ENCODE results near the gene FRK.
"Not testable (repeated sequence)": the region's sequence is repeated elsewhere in the genome, so short reads cannot be mapped to it uniquely, and the experiment has no call there.

The FRK gene

GRCh38 chr6:116060572-116061283, at the start of gene FRK:
Gene FRK, minus strand, starts transcription at chr6:116060891. Its CDS starts 580 bp downstream, at chr6:116060311.
- no peak within 1 kb of the TSS for H3K4me3 Mint-ChIP-seq
- H3K4me1 Mint-ChIP-seq, result no peaks in the 10 kb centered on the region
- H3K9me3 Mint-ChIP-seq, result no peaks in the 10 kb centered on the region
- H3K27ac Mint-ChIP-seq, result no peak within 1 kb of the TSS
- H3K27me3 Mint-ChIP-seq, result peaks cover 4% of the 10 kb centered on the region
- H3K36me3 Mint-ChIP-seq, result no peaks in the 10 kb centered on the region

DNA sequence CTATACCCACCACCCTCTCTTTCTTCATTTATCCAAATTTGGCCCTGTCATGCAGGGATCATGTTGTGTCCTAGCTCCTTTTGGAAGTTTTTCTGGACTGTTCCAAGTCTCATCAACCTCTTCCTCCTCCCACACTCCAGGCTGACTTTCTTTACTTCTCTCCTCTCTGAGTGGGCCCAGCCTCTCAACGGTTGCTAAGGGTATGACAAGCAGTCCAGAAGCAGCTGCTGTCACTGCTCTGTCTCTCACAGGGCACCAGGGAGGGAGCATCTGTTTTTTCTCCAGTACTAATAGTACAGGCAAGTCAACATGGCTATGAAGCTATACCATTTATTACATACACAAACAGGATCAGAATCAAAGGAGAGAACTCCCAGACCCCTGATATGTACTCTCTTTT, 48.1 kb upstream of the FRK start:
- peaks cover 32% of the 10 kb centered on the region for H3K4me1 Mint-ChIP-seq
- H3K27me3 Mint-ChIP-seq, result no peaks in the 10 kb centered on the region
- peaks cover 30% of the 10 kb centered on the region for H3K36me3 Mint-ChIP-seq
- no peak overlapping the region for H3K4me3 Mint-ChIP-seq
- no peak overlapping the region for H3K27ac Mint-ChIP-seq
- H3K9me3 Mint-ChIP-seq, result no peaks in the 10 kb centered on the region

DNA sequence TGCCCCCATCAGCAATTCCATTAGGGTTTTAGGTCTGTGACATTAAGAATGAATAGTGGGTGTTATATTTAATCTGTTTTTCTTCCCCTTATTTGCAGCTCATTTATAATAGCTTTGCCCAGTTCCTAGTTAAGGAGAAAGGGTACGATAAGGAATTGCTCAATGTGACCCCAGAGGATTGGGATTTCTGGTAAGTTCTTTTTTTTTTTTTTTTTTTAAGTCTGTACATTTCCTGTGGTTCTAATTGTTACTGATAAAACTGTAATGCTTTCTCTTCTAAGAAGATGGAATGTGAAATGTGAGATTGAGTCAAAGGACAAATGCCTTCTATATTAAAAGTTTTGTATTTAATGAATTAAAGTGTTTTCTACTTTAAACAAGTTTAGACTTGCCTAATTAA, 45.5 kb upstream of the FRK start:
- H3K27ac Mint-ChIP-seq, result no peak overlapping the region
- no peaks in the 10 kb centered on the region for H3K9me3 Mint-ChIP-seq
- no peaks in the 10 kb centered on the region for H3K27me3 Mint-ChIP-seq
- H3K36me3 Mint-ChIP-seq, result peaks cover 16% of the 10 kb centered on the region
- H3K4me3 Mint-ChIP-seq, result no peak overlapping the region
- peaks cover 56% of the 10 kb centered on the region for H3K4me1 Mint-ChIP-seq

DNA sequence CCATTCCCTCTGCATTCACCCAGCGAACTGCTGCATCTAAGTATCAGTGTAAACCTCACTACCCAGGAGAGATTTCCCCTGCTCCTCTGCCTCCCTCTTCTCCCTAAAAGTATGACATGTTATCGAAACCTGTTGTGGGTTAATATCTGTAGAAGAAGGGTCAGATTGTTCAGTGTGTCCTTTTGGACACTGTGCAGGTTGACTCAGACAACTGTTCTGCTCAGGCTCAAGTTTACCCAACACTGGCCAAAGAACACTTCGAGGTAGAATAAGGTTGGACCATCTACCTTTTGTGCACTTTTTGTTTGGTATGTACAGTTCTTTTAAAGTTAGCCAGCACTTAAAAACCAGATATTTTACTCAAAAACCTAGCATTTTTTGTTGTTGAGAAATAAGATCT, 44.6 kb upstream of the FRK start:
- Mint-ChIP-seq H3K9me3 (no peaks in the 10 kb centered on the region), H3K36me3 (peaks cover 10% of the 10 kb centered on the region), H3K27me3 (no peaks in the 10 kb centered on the region), H3K4me3 (no peak overlapping the region), H3K27ac (no peak overlapping the region), H3K4me1 (peaks cover 61% of the 10 kb centered on the region)

DNA sequence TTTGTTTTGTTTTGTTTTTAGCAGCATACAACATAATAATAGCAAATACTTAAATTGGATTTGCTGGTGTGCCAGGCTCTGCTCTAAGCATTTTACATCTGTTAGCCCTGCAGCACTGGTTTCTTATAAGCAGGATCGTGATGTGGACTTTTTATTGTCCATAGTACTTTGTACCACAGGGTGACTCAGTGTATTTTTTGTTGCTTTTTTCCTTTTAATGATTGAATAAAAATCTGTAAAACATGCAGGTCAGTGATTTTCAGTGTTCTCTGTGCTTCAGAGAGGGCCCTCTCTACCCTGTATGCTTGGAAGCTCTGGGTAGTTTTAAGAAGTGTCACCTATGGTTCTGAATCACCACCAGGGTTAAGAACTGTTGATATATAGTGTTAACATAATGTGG, 43.9 kb upstream of the FRK start:
- Mint-ChIP-seq H3K4me1 (peaks cover 67% of the 10 kb centered on the region), H3K27ac (no peak overlapping the region), H3K4me3 (peak overlapping the region; percentile 24), H3K27me3 (no peaks in the 10 kb centered on the region), H3K36me3 (peaks cover 8% of the 10 kb centered on the region), H3K9me3 (no peaks in the 10 kb centered on the region)

DNA sequence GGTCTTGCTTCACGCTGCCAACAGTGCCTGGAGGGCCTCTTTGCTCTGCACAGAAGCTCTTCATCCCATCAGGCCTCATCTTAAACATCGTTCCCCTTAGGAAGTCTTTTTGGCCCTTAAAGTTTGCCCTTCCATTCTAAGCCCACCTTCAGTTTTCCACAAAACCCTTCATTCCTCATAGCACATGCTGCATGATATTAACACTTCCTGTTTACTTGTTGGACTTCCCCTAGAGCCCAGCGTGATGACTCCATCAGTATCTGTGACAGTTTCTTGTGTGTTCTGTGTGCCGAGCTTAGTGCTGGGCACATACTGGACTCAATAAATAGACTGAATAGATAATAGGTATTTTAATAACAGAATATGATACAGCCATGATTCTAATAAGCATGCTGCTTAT, 42.2 kb upstream of the FRK start:
- Mint-ChIP-seq H3K27me3 (no peaks in the 10 kb centered on the region), H3K4me1 (peaks cover 72% of the 10 kb centered on the region), H3K4me3 (peak overlapping the region; percentile 24), H3K36me3 (no peaks in the 10 kb centered on the region), H3K27ac (no peak overlapping the region), H3K9me3 (no peaks in the 10 kb centered on the region)

DNA sequence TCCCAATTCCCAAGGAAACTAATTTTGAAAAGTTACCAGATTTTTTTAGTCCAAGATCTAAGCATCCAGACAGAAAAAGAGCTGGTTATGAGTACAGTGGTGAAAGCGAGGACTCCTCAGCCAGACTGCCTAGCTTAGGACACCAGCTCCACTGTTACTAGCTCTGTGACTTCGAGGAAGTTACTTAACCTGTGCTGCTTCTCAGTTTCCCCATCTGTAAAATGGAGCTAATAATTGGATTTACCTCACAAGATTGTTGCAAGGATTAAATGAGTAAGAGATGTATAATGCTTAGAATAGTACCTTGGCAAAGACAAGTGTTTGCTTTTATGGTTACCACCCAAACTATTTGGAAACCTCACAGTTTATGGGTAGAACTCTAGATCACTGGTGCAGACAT, 41.1 kb upstream of the FRK start:
- Mint-ChIP-seq H3K27me3 (no peaks in the 10 kb centered on the region), H3K4me1 (peaks cover 72% of the 10 kb centered on the region), H3K4me3 (peak overlapping the region; percentile 95), H3K27ac (peak overlapping the region; percentile 81), H3K36me3 (no peaks in the 10 kb centered on the region), H3K9me3 (no peaks in the 10 kb centered on the region)

DNA sequence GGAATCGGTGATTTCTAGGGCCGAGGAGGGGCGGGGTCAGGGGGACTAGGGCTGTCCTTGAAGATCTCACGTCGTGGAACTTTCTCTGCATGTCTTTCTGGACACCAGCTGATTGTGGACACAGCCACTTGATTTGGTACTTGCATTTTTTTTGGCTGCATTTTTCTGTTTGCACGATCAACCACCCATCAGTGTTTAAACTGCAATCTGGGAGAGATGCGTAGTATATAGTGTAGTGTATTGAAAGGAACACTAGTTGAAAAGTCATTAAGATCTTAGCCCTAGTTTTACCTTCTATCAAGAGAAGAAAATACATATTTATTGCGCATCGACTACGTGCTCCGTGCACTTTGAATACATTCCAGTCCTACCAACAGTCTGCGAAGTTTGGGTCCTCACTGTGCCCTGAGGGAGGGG, 40.6 kb upstream of the FRK start:
- H3K36me3 Mint-ChIP-seq, result no peaks in the 10 kb centered on the region
- H3K4me3 Mint-ChIP-seq, result peak overlapping the region; percentile 95
- peaks cover 68% of the 10 kb centered on the region for H3K4me1 Mint-ChIP-seq
- H3K9me3 Mint-ChIP-seq, result no peaks in the 10 kb centered on the region
- H3K27me3 Mint-ChIP-seq, result no peaks in the 10 kb centered on the region
- peak overlapping the region; percentile 81 for H3K27ac Mint-ChIP-seq

DNA sequence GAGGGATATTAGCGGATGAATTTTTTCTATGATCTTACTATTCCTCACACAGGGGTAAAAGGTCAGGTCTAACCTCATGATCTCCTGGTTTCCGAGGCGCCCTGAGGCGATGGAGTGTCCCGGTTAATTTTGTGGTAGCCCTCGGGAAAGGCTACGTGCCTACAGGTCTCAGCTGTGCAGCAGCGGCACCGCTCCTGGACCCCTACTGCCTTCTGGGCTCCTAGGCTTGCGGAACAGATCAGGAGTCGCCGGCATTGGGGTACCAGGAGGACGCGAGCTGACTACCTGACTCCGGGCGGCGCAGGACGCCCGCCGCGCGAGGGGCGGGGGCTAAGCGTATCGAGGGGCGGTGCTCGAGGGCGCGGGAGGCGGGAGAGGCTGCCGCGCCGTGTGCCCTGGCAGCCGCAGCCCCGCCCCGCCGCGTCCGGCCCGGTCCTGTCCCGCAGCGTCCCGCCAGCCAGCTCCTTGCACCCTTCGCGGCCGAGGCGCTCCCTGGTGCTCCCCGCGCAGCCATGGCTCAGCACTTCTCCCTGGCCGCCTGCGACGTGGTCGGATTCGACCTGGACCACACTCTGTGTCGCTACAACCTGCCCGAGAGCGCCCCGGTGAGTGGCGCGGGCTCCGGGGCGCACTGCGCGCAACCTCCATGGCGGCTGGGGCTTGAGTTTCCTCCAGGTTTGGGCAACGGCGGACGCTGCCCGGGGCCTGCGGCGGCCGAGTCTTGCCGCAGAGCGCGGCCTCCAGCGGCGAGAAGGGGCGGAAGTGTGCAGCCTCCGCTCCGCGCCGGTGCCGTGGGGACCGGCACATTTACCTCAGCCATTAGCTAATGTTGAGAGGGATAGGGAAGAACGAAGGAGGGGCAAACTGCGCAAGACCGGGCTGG, 40.0 kb upstream of the FRK start, which contains the start of gene NT5DC1:
Gene NT5DC1, plus strand, starts transcription at position 435 of the 883 bp plus-strand sequence. Its CDS starts 78 bp downstream, at position 513.
- Mint-ChIP-seq H3K27ac (peak within 1 kb of the TSS; percentile 81), H3K36me3 (no peaks in the 10 kb centered on the region), H3K9me3 (no peaks in the 10 kb centered on the region), H3K27me3 (no peaks in the 10 kb centered on the region), H3K4me3 (peak within 1 kb of the TSS; percentile 95), H3K4me1 (peaks cover 62% of the 10 kb centered on the region)

- Mint-ChIP-seq H3K4me1 (peaks cover 45% of the 10 kb centered on the region), H3K9me3 (no peaks in the 10 kb centered on the region), H3K27ac (no peak overlapping the region), H3K36me3 (no peaks in the 10 kb centered on the region), H3K27me3 (no peaks in the 10 kb centered on the region), H3K4me3 (no peak overlapping the region)
These were observed 38.3 kb upstream of the FRK start for GRCh38 chr6:116099036-116099435.

DNA sequence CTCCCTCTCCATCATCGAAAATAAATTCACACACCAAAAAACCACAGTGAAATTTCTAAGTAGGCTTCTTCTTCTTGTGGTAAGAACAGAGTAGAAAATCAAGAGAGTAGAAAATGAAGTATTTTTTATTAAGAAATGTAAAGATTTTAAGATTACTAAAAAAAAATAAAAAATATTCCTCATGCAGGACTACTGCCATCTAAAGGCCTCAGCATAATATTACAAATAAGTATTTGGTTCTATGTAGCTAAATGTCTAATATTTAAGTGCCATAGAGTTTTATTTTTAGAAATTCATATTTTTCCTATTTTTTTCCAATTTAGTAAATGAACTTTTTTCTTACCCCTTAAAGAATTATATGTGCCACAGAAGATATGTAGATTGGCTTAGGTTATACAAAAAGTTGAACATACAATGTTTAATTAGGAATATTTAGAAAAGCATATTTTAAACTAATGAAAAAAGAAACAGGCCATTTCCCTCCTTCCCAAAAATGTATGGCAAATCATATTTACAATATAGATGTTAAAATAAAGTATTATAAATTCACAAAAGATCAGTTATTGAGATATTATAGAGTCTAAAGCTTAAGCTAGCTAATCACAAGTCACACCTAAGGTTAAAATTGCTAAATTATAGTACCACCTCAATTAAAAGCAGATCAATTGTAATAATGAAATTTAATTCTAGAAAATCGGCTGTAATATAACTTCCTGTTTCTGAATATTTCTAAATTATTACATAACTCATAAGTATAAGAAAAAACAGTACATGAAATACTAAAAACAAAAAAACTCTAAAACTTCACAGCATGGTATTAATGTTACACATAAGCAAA, 36.5 kb upstream of the FRK start:
- H3K4me3 Mint-ChIP-seq, result no peak overlapping the region
- H3K4me1 Mint-ChIP-seq, result peaks cover 27% of the 10 kb centered on the region
- H3K27me3 Mint-ChIP-seq, result no peaks in the 10 kb centered on the region
- no peaks in the 10 kb centered on the region for H3K9me3 Mint-ChIP-seq
- no peak overlapping the region for H3K27ac Mint-ChIP-seq
- no peaks in the 10 kb centered on the region for H3K36me3 Mint-ChIP-seq

- not testable (repeated sequence) for H3K9me3 Mint-ChIP-seq, H3K27me3 Mint-ChIP-seq, H3K4me3 Mint-ChIP-seq, H3K27ac Mint-ChIP-seq, H3K36me3 Mint-ChIP-seq
- H3K4me1 Mint-ChIP-seq, result peaks cover 17% of the 10 kb centered on the region
These were observed 35.5 kb upstream of the FRK start for GRCh38 chr6:116096048-116096759.

DNA sequence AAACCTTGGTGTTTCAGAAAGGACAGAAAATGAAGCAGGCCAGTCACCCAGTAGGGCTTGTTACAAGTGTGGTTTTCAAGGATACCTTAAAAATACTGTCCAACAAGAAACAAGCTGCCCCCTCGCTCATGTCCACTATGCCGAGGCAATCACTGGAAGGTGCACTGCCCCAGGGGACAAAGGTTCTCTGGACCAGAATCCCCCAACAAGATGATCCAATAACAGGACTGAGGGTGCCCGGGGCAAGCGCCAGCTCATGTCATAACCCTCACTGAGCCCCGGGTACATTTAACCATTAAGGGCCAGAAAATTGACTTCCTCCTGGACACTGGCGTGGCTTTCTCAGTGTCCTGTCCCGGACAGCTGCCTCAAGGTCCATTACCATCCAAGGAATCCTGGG, 33.4 kb upstream of the FRK start:
- Mint-ChIP-seq H3K36me3 (no peaks in the 10 kb centered on the region), H3K9me3 (no peaks in the 10 kb centered on the region), H3K4me1 (no peaks in the 10 kb centered on the region), H3K4me3 (no peak overlapping the region), H3K27ac (no peak overlapping the region), H3K27me3 (no peaks in the 10 kb centered on the region)

DNA sequence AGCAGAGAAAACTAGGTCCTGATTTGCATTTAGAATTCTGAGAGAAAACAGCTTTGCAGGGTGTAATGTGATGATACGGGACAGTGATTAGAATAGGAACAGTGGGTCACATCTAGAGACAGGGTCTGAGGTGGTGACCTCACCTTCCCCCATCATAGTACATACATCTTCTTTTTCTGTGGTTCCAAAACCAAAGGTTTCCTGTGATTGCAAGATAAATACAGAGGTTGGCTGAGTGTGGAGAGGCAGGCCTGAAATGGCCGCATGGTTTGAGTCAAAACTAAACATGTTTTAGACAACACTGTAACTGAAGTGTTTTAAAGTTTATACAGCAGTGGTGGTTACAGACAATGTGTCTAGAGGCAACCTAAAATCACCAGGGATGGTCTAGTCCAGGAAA, 29.6 kb upstream of the FRK start:
- no peaks in the 10 kb centered on the region for H3K9me3 Mint-ChIP-seq
- no peaks in the 10 kb centered on the region for H3K27me3 Mint-ChIP-seq
- no peak overlapping the region for H3K4me3 Mint-ChIP-seq
- H3K27ac Mint-ChIP-seq, result no peak overlapping the region
- no peaks in the 10 kb centered on the region for H3K4me1 Mint-ChIP-seq
- no peaks in the 10 kb centered on the region for H3K36me3 Mint-ChIP-seq

GRCh38 chr6:116088946-116089345, 28.3 kb upstream of the FRK start:
- Mint-ChIP-seq H3K4me3 (no peak overlapping the region), H3K9me3 (no peaks in the 10 kb centered on the region), H3K27ac (no peak overlapping the region), H3K27me3 (no peaks in the 10 kb centered on the region), H3K4me1 (no peaks in the 10 kb centered on the region), H3K36me3 (no peaks in the 10 kb centered on the region)

All from activated naive CD4-positive, alpha-beta T cell treated with anti-CD3 and anti-CD28 coated beads, Interleukin-2, amount 50 U/mL, for 24 hours (primary cell).